HG03432 (cell line): ENCODE measurements around the gene CDC42EP4.

Experiments used
- ATAC-seq: cut with Tn5 transposase; IDR thresholded peaks from one replicate; pipeline ENCODE4 v1.9.1; 2021; ENCODE audit warnings: mild to moderate bottlenecking, moderate library complexity; ENCODE audit not compliant: unreplicated experiment

Gene CDC42EP4

GRCh38 chr17:73301369-73301768, 10.4 kb downstream of the CDC42EP4 start:
- ATAC-seq: no peak

- no peak for ATAC-seq
These were observed 11.4 kb downstream of the CDC42EP4 start for GRCh38 chr17:73300392-73300791.

GRCh38 chr17:73297934-73298861, 13.6 kb downstream of the CDC42EP4 start:
- ATAC-seq: no peak

GRCh38 chr17:73293480-73293911, 18.3 kb downstream of the CDC42EP4 start:
- no peak for ATAC-seq

- ATAC-seq: no peak
These were observed 18.8 kb downstream of the CDC42EP4 start for GRCh38 chr17:73293031-73293430.

- ATAC-seq: no peak
These were observed 19.7 kb downstream of the CDC42EP4 start for GRCh38 chr17:73292031-73292531.

- ATAC-seq: peak; percentile 90
These were observed 20.5 kb downstream of the CDC42EP4 start for GRCh38 chr17:73291260-73291801.

GRCh38 chr17:73290399-73291259, 21.2 kb downstream of the CDC42EP4 start:
- ATAC-seq: peak; percentile 54

- ATAC-seq: no peak
These were observed 22.1 kb downstream of the CDC42EP4 start for GRCh38 chr17:73289549-73290254.

GRCh38 chr17:73288534-73289302, 23.1 kb downstream of the CDC42EP4 start:
- no peak for ATAC-seq

GRCh38 chr17:73286863-73287296, 24.9 kb downstream of the CDC42EP4 start:
- ATAC-seq: no peak

- ATAC-seq: no peak
These were observed 25.6 kb downstream of the CDC42EP4 start for GRCh38 chr17:73285916-73286862.

- ATAC-seq: no peak
These were observed 26.2 kb downstream of the CDC42EP4 start for GRCh38 chr17:73285603-73285908.

GRCh38 chr17:73284906-73285602, 26.7 kb downstream of the CDC42EP4 start:
- ATAC-seq: no peak

- ATAC-seq: no peak
These were observed 27.4 kb downstream of the CDC42EP4 start for GRCh38 chr17:73284354-73284753.

GRCh38 chr17:73283841-73284282, 27.9 kb downstream of the CDC42EP4 start:
- ATAC-seq: no peak

GRCh38 chr17:73283250-73283649, 28.6 kb downstream of the CDC42EP4 start:
- no peak for ATAC-seq

- no peak for ATAC-seq
These were observed 29.2 kb downstream of the CDC42EP4 start for GRCh38 chr17:73282629-73283028.
